ENCODE results near the gene PLA2G4C. TPM values are rescaled to one million over a fixed set of nuclear protein-coding genes. Genes with fewer than 3 reads are reported as not detected.
"Not testable (repeated sequence)": the region's sequence is repeated elsewhere in the genome, so short reads cannot be mapped to it uniquely, and the experiment has no call there.

The PLA2G4C gene
- total RNA-seq, 1 donor from 2014 or later: 14.7 TPM

GRCh38 chr19:48085904-48086864 lies 24.4 kb downstream of the PLA2G4C start:
- TF ChIP-seq CTCF (IDR thresholded peaks at IDR 0.05): no peak
- no peaks in the 10 kb centered on the region for H3K9me3 ChIP-seq
- no peak overlapping the region for H3K4me3 ChIP-seq
- DNase-seq (no peak), ATAC-seq (no peak)
- no peaks in the 10 kb centered on the region for H3K27me3 ChIP-seq
- H3K27ac ChIP-seq: no peak overlapping the region
- H3K36me3 ChIP-seq: no peaks in the 10 kb centered on the region
- intact Hi-C loops (cut with DNase I): no loop called here
- H3K4me1 ChIP-seq: no peaks in the 10 kb centered on the region

GRCh38 chr19:48085076-48085475 lies 25.5 kb downstream of the PLA2G4C start:
- Histone ChIP-seq H3K36me3 (no peaks in the 10 kb centered on the region), H3K27ac (no peak overlapping the region), H3K9me3 (no peaks in the 10 kb centered on the region), H3K4me1 (no peaks in the 10 kb centered on the region), H3K27me3 (no peaks in the 10 kb centered on the region), H3K4me3 (no peak overlapping the region)
- ATAC-seq (no peak), DNase-seq (no peak)
- intact Hi-C loops (cut with DNase I): no loop called here
- no peak for TF ChIP-seq CTCF (IDR thresholded peaks at IDR 0.05)

GRCh38 chr19:48081106-48081505 lies 29.5 kb downstream of the PLA2G4C start:
- Histone ChIP-seq H3K27ac (no peak overlapping the region), H3K4me3 (no peak overlapping the region), H3K36me3 (no peaks in the 10 kb centered on the region), H3K27me3 (no peaks in the 10 kb centered on the region), H3K4me1 (no peaks in the 10 kb centered on the region), H3K9me3 (no peaks in the 10 kb centered on the region)
- DNase-seq (no peak), ATAC-seq (no peak)
- no peak for TF ChIP-seq CTCF (IDR thresholded peaks at IDR 0.05)
- intact Hi-C loops (cut with DNase I): no loop called here

- ATAC-seq: not testable (repeated sequence)
Observed at GRCh38 chr19:48070177-48070769, 40.3 kb downstream of the PLA2G4C start.

GRCh38 chr19:48069435-48069834 lies 41.2 kb downstream of the PLA2G4C start:
- ATAC-seq (no peak), DNase-seq (no peak)
- TF ChIP-seq CTCF (IDR thresholded peaks at IDR 0.05): no peak
- no peak overlapping the region for H3K27ac ChIP-seq
- no peaks in the 10 kb centered on the region for H3K4me1 ChIP-seq
- intact Hi-C loops (cut with DNase I): no loop called here
- H3K36me3 ChIP-seq: no peaks in the 10 kb centered on the region
- no peaks in the 10 kb centered on the region for H3K27me3 ChIP-seq
- no peak overlapping the region for H3K4me3 ChIP-seq
- H3K9me3 ChIP-seq: no peaks in the 10 kb centered on the region

More at GRCh38 chr19:48070177-48070769, 40.3 kb downstream of the PLA2G4C start:
- intact Hi-C loops (cut with DNase I); DNase-seq; H3K27me3 ChIP-seq; H3K4me3 ChIP-seq; H3K9me3 ChIP-seq; H3K4me1 ChIP-seq; H3K27ac ChIP-seq; H3K36me3 ChIP-seq: not testable (repeated sequence)

GRCh38 chr19:48064509-48064908 lies 46.1 kb downstream of the PLA2G4C start:
- no peak for ATAC-seq

More at GRCh38 chr19:48064509-48064908, 46.1 kb downstream of the PLA2G4C start:
- Histone ChIP-seq H3K9me3 (no peaks in the 10 kb centered on the region), H3K36me3 (no peaks in the 10 kb centered on the region), H3K27me3 (no peaks in the 10 kb centered on the region), H3K4me3 (no peak overlapping the region), H3K4me1 (no peaks in the 10 kb centered on the region), H3K27ac (no peak overlapping the region)
- DNase-seq: no peak
- no peak for TF ChIP-seq CTCF (IDR thresholded peaks at IDR 0.05)
- intact Hi-C loops (cut with DNase I): no loop called here
